AML-193 (cell line): ENCODE results near the gene KLHDC9.

Experiments used
- DNase-seq, 2 experiments: peaks; one replicate each; lab custom pipeline; 2025; lab: John Stamatoyannopoulos, UW

The KLHDC9 gene

GRCh38 chr1:161076410-161076809 is 21.8 kb upstream of the KLHDC9 start:
- DNase-seq = no peak

- DNase-seq = no peak
These were observed 20.7 kb upstream of the KLHDC9 start for GRCh38 chr1:161077426-161077825.

GRCh38 chr1:161079436-161080110 is 18.6 kb upstream of the KLHDC9 start:
- DNase-seq = no peak

GRCh38 chr1:161080441-161081405 is 17.4 kb upstream of the KLHDC9 start:
- DNase-seq = no peak

- DNase-seq = no peak
These were observed 16.6 kb upstream of the KLHDC9 start for GRCh38 chr1:161081519-161081918.

- DNase-seq = no peak
These were observed 15.7 kb upstream of the KLHDC9 start for GRCh38 chr1:161082483-161082882.

GRCh38 chr1:161082996-161083747 is 15.0 kb upstream of the KLHDC9 start:
- DNase-seq = peak; percentile 92

GRCh38 chr1:161083748-161084596 is 14.2 kb upstream of the KLHDC9 start:
- no peak for DNase-seq

GRCh38 chr1:161084597-161084988 is 13.6 kb upstream of the KLHDC9 start:
- no peak for DNase-seq

- no peak for DNase-seq
These were observed 13.0 kb upstream of the KLHDC9 start for GRCh38 chr1:161085165-161085564.

GRCh38 chr1:161086457-161086856 is 11.7 kb upstream of the KLHDC9 start:
- DNase-seq = no peak

GRCh38 chr1:161088587-161089110 is 9.5 kb upstream of the KLHDC9 start:
- DNase-seq = no peak

- DNase-seq = no peak
These were observed 8.8 kb upstream of the KLHDC9 start, which contains the start of gene NECTIN4 for GRCh38 chr1:161089251-161089924. TSS of gene NECTIN4 (minus strand) at chr1:161089558. CDS start at chr1:161089296, 262 bp downstream.

GRCh38 chr1:161089938-161090337 is 8.2 kb upstream of the KLHDC9 start:
- DNase-seq = no peak

- DNase-seq = no peak
These were observed 7.5 kb upstream of the KLHDC9 start for GRCh38 chr1:161090617-161091016.

GRCh38 chr1:161091093-161091492 is 7.1 kb upstream of the KLHDC9 start:
- DNase-seq = no peak

GRCh38 chr1:161091796-161092507 is 6.2 kb upstream of the KLHDC9 start:
- no peak for DNase-seq

GRCh38 chr1:161092621-161093028 is 5.5 kb upstream of the KLHDC9 start:
- no peak for DNase-seq

- DNase-seq = no peak
These were observed 3.7 kb upstream of the KLHDC9 start for GRCh38 chr1:161094481-161094880.

- no peak for DNase-seq
These were observed 2.9 kb upstream of the KLHDC9 start for GRCh38 chr1:161095230-161095629.
